Neural progenitor cell (in vitro differentiated cells): ENCODE results near the gene LRRC49.

ENCODE experiments used
- CTCF ChIP-seq: fragments of 200-600 bp; sonication (generic); IDR thresholded peaks from 2 replicates; pipeline ENCODE4 v1.5.1; 2017; ENCODE audit warnings: antibody characterized with exemption, mild to moderate bottlenecking
- EZH2 ChIP-seq: fragments of 200-600 bp; sonication (generic); IDR thresholded peaks from 2 replicates; pipeline ENCODE4 v1.6.1; 2017; ENCODE audit warnings: antibody characterized with exemption, mild to moderate bottlenecking, moderate library complexity

GRCh38 chr15:70964686-70965085 is 72.1 kb downstream of the LRRC49 start:
- no peak for TF ChIP-seq CTCF
- TF ChIP-seq EZH2 = no peak
